GM20000 (cell line): ENCODE measurements around the gene GRAMD2A.

ENCODE experiments used
- DNase-seq: peaks from one replicate; pipeline ENCODE4 v3.0.0; 2012; ENCODE audit warnings: low spot score
- CTCF ChIP-seq: IDR thresholded peaks from 2 replicates; pipeline ENCODE4 v1.5.1; 2012; ENCODE audit warnings: mild to moderate bottlenecking, control low read depth; ENCODE audit errors: extremely low read depth, missing control alignments

The GRAMD2A gene

GRCh38 chr15:72167445-72167844 lies 30.1 kb downstream of the GRAMD2A start:
- no peak for TF ChIP-seq CTCF
- no peak for DNase-seq

GRCh38 chr15:72166716-72167417 lies 30.7 kb downstream of the GRAMD2A start:
- TF ChIP-seq CTCF: no peak
- no peak for DNase-seq

- DNase-seq: no peak
- TF ChIP-seq CTCF: no peak
These were observed 33.9 kb downstream of the GRAMD2A start for GRCh38 chr15:72163719-72164118.

GRCh38 chr15:72162569-72162968 lies 35.0 kb downstream of the GRAMD2A start:
- no peak for DNase-seq
- TF ChIP-seq CTCF: no peak

GRCh38 chr15:72161361-72162132 lies 36.0 kb downstream of the GRAMD2A start:
- DNase-seq: no peak
- no peak for TF ChIP-seq CTCF

- no peak for TF ChIP-seq CTCF
These were observed 36.8 kb downstream of the GRAMD2A start for GRCh38 chr15:72160696-72161245.

GRCh38 chr15:72156928-72157327 lies 40.7 kb downstream of the GRAMD2A start:
- TF ChIP-seq CTCF: no peak

More at GRCh38 chr15:72160696-72161245, 36.8 kb downstream of the GRAMD2A start:
- no peak for DNase-seq

More at GRCh38 chr15:72156928-72157327, 40.7 kb downstream of the GRAMD2A start:
- no peak for DNase-seq
